ENCODE results near the gene B4GALNT1.

DNA sequence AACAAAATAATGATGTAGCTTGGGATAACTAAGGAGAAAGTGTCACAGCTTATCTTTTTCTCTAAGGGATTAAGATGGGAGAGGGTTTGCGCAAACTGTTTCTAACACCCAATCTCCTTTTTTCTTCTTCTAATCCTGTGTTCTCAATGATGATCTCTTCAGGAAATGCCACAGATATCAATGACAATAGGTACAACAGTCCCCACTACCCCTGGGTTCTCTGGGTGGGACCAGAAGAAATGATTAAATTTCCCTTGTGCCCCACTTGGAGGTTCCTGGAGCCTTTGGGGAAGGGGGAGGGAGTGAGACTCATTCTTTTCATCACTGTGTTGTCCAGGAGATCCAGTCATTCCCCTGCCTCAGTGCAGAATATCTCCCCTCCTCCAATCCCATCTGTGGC is 50.6 kb downstream of the B4GALNT1 start:
- TF ChIP-seq POLR2A (IDR thresholded peaks at IDR 0.05) (no peak), POLR2AphosphoS5 (IDR thresholded peaks at IDR 0.05) (no peak)
- TF ChIP-seq, protein P1, sequence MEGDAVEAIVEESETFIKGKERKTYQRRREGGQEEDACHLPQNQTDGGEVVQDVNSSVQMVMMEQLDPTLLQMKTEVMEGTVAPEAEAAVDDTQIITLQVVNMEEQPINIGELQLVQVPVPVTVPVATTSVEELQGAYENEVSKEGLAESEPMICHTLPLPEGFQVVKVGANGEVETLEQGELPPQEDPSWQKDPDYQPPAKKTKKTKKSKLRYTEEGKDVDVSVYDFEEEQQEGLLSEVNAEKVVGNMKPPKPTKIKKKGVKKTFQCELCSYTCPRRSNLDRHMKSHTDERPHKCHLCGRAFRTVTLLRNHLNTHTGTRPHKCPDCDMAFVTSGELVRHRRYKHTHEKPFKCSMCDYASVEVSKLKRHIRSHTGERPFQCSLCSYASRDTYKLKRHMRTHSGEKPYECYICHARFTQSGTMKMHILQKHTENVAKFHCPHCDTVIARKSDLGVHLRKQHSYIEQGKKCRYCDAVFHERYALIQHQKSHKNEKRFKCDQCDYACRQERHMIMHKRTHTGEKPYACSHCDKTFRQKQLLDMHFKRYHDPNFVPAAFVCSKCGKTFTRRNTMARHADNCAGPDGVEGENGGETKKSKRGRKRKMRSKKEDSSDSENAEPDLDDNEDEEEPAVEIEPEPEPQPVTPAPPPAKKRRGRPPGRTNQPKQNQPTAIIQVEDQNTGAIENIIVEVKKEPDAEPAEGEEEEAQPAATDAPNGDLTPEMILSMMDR (IDR thresholded peaks at IDR 0.05 in 8 of 11, conservative IDR thresholded peaks at IDR 0.05 in 3 of 11): no peak
